Superior temporal gyrus (tissue), 1 donor: Measurements from ENCODE around the gene CPXM1.
A peak's percentile ranks its signal among the peaks of the same experiment; 100 is the strongest.
"Not testable (repeated sequence)": the region's sequence is repeated elsewhere in the genome, so short reads cannot be mapped to it uniquely, and the experiment has no call there.

Experiments
- DNase-seq: peaks from one replicate; pipeline ENCODE4 v3.0.0-alpha.2; 2016; ENCODE audit errors: extremely low spot score

CPXM1 gene

DNA sequence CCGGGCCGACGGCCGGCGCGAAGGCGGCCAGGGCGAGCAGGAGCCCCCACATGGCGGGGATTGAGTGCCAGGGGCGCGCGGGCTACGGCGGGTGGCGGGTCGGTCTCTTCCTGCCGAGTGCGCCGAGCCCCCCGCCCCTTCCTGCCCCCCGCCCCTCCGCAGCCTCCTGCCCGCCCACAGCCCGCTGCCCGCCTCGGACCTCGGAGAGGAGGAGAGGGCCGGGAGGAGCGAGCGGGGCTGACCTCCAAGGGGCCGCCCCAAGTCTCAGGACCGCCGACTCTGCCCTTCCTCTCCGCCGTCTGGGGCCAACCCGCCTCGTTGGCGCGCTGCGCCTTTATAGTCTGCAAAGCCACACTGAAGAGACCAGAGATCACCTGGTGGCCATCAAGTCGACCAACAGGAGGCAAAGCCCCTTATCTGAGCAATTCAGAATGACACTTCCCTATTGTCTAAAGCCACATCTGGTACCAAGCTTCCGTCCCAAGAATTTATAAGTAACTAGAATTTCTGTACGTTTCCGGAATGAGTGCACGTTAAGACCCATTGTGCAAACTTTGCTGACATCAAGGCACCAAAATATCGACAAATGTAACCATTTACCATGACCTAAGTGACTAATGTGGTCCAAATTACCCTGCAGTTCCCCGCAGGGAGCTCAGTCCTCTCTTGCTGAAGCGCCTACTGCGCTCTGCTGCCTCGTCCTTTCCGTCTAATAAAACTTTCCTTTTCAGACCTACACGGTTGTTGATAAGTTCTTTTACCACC lies at the start of gene CPXM1:
Gene CPXM1, minus strand, starts transcription at position 107 of the 765 bp plus-strand sequence. Its CDS starts 55 bp downstream, at position 52.
- DNase-seq, result no peak

- DNase-seq, result no peak
Observed at GRCh38 chr20:2849529-2849928, 49.1 kb upstream of the CPXM1 start.

DNA sequence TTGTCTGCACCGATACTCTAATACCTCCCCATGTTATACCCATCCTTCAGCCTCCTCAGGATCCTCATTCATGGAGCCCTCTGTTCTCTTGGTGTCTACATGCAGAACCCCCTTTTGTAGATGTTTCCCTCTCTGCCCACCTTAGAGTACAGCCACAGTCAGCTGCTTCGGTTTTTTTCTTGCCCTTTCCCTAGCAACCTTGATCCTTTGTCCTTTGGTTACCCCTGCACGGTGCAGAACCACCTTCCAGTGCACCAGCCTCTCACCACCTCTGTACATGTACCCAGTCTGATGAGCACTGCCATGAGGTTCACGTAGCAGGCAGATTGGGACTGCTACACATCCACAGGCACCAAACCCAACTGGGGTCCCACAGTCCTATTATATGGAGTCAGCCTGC lies 47.4 kb upstream of the CPXM1 start:
- no peak for DNase-seq

GRCh38 chr20:2846698-2847097 lies 46.3 kb upstream of the CPXM1 start:
- no peak for DNase-seq

GRCh38 chr20:2845607-2846006 lies 45.2 kb upstream of the CPXM1 start:
- DNase-seq, result no peak

DNA sequence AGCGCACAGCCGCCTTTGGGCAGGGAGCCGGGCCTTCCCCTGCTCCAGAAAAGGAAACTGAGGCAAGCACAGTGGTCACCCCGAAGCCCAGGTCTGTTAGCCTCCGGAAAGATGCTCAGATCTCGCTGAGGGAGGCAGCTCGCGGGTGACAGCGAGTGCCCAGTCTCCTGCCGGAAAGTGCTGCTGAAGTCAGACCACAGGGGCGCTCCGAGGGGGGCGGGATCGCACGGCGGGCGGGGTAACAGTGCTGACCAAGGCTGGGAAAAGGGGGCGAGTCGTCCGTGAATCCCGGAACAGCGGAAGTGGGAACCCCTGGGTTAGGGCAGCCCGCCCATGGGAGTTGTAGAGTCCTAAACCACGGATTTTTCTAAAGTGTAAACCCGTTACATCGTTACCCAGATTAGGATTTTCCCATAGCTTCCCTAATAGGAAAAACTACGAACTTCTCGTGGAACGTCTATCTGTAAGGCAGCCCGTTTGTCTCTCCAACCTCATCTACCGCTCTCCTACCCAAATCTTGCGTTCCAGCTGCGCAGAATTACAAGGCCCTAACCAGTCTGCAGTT lies 40.6 kb upstream of the CPXM1 start:
- peak; percentile 10 for DNase-seq

GRCh38 chr20:2840138-2840966 lies 39.9 kb upstream of the CPXM1 start, which contains the start of the genes PCED1A and VPS16:
Gene PCED1A (minus strand): TSS chr20:2840655. CDS start chr20:2839912, 743 bp downstream.
Gene VPS16 (plus strand): TSS chr20:2840745. CDS start chr20:2840775, 30 bp downstream.
- DNase-seq, result peak; percentile 90

DNA sequence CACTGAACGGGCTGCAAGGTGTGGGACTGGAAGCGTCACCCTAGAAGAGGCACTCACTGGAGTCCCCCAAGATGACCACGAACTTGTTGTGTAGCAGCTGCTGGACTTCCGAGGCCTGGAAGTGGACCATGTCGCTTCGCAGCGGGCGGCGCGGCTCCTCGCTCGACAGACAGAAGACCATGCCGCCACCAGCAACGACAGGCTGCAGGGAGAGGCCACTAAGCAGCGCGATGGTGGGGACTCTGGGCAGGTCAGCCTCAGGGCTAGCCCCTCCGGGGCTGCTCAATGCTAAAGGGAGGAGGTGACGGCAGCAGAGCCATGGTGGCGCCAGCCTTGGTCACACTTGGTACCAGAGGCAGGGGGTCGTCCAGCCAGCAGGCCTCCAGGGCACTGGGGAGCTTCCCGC lies 39.3 kb upstream of the CPXM1 start:
- no peak for DNase-seq

DNA sequence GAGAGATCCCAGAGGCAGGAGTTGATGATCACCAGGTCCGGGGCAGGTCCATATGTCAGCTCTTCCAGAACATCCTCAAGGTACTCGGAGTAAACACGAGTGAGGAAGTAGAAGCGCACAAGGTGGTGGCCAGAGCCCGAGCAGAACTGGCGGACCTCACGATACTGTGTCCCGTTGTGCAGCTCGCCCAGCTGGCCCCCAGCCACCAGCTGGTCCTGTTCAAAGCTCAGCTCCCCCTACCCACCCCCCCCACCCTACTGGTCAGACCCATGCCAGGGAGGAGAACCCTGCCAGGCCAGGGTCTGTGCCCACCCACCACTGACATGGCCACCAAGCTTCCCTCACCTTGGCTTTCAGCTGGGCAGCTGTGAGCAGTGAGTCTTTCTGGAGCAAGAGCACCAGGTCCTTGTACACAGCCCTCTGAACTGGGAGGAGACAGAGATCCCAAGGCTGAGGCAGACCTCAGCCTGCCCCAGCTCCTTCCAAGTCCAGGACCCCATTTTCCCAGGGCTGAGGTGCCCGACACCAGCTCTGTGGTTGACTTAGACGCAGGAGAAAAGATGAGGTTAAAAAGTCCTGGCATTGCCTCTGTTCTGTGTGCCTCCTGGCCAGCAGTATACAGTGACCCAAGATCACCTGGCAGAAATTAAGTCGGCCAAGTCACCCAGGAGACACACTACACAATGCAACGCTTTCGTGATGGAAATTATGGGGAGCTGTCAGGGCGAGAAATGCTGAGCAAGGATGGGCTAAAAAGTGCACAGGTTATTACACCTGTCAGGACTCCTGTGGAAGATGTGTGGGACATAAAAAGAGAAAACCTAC lies 38.6 kb upstream of the CPXM1 start:
- DNase-seq, result no peak

- no peak for DNase-seq
Observed at GRCh38 chr20:2838170-2838797, 37.9 kb upstream of the CPXM1 start.

GRCh38 chr20:2837221-2837960 lies 37.0 kb upstream of the CPXM1 start:
- no peak for DNase-seq

GRCh38 chr20:2836035-2836434 lies 35.6 kb upstream of the CPXM1 start:
- no peak for DNase-seq

GRCh38 chr20:2835331-2835796 lies 34.9 kb upstream of the CPXM1 start:
- DNase-seq, result no peak

- DNase-seq, result no peak
Observed at GRCh38 chr20:2834401-2835110, 34.1 kb upstream of the CPXM1 start.

GRCh38 chr20:2833761-2834160 lies 33.3 kb upstream of the CPXM1 start:
- no peak for DNase-seq

DNA sequence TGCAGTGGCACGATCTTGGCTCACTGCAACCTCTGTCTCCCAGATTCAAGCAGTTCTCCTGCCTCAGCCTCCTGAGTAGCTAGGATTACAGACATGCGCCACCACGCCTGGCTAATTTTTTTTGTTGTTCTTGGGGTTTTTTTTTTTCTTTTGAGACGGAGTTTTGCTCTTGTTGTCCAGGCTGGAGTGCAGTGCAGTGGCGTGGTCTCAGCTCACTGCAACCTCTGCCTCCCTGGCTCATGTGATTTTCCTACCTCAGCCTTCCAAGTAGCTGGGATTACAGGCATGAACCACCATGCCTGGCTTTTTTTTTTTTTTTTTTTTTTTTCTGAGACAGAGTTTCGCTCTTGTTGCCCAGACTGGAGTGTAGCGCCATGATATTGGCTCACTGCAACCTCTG lies 30.8 kb upstream of the CPXM1 start:
- not testable (repeated sequence) for DNase-seq

DNA sequence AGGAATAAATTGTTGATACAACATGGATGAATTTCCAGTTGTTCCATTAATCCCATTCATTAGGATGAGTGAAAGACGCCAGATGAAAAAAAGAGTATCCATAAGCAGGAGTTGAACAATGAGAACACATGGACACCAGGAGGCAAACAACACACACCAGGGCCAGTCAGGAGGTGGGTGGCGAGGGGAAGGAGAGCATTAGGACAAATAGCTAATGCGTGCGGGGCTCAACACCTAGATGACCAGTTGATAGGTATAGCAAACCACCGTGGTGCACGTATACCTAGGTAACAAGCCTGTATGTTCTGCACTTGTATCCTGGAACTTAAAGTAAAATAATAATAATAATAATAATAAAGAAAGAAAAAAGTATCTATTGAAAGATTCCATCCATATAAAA lies 28.9 kb upstream of the CPXM1 start:
- no peak for DNase-seq

GRCh38 chr20:2826655-2827054 lies 26.2 kb upstream of the CPXM1 start:
- no peak for DNase-seq

DNA sequence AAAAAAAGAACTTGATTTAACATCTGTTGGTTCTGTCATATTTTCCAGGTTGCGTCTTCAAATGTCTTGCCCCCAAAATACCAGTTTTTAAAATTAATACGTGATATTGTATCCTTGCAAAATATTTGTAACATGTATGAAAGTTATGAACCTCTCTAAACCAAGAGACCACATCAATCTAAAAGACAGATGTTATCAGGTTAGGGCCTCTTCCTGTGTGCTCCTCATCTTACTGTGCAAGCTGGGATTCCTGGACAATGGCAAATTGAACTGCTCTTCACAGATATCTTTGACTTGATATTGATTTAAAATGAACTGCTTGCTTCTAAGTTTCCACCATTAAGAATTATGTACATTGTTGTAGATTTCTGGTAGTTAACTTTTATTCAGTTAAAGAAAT lies 25.3 kb upstream of the CPXM1 start:
- no peak for DNase-seq

DNA sequence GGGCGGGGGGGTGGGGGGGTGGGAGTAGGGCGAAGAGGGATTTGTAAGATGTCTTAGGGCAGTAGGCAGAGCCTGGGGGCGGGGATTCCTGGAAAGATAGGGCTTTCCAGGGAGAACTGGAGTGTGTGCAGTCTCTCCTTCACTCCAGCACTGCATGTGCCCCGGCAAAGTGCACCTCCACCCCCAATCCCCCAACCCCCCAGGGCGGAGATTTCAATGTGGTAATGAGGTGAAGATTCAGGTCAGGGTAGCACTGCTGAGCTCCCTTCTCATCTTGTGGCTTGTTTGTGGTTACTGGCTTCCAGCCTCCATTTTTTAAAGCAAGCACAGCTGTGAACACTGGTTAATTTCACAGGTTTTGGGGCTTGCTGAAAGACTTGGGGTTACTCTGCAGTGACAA lies 21.6 kb upstream of the CPXM1 start:
- DNase-seq, result no peak
